ENCODE results near the gene GRIK4.

GRCh38 chr11:120710354-120711131 lies 199.0 kb downstream of the GRIK4 start:
- TF ChIP-seq, protein P1, sequence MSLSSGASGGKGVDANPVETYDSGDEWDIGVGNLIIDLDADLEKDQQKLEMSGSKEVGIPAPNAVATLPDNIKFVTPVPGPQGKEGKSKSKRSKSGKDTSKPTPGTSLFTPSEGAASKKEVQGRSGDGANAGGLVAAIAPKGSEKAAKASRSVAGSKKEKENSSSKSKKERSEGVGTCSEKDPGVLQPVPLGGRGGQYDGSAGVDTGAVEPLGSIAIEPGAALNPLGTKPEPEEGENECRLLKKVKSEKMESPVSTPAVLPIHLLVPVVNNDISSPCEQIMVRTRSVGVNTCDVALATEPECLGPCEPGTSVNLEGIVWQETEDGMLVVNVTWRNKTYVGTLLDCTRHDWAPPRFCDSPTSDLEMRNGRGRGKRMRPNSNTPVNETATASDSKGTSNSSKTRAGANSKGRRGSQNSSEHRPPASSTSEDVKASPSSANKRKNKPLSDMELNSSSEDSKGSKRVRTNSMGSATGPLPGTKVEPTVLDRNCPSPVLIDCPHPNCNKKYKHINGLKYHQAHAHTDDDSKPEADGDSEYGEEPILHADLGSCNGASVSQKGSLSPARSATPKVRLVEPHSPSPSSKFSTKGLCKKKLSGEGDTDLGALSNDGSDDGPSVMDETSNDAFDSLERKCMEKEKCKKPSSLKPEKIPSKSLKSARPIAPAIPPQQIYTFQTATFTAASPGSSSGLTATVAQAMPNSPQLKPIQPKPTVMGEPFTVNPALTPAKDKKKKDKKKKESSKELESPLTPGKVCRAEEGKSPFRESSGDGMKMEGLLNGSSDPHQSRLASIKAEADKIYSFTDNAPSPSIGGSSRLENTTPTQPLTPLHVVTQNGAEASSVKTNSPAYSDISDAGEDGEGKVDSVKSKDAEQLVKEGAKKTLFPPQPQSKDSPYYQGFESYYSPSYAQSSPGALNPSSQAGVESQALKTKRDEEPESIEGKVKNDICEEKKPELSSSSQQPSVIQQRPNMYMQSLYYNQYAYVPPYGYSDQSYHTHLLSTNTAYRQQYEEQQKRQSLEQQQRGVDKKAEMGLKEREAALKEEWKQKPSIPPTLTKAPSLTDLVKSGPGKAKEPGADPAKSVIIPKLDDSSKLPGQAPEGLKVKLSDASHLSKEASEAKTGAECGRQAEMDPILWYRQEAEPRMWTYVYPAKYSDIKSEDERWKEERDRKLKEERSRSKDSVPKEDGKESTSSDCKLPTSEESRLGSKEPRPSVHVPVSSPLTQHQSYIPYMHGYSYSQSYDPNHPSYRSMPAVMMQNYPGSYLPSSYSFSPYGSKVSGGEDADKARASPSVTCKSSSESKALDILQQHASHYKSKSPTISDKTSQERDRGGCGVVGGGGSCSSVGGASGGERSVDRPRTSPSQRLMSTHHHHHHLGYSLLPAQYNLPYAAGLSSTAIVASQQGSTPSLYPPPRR (CRISPR knock-in tag; IDR thresholded peaks at IDR 0.05; ENCODE audit: borderline replicate concordance), result no peak
- TF ChIP-seq POLR2A (conservative IDR thresholded peaks at IDR 0.05) (no peak), FOSL1 (tag; conservative IDR thresholded peaks at IDR 0.05) (no peak), MYC (IDR thresholded peaks at IDR 0.05; ENCODE audit: low read depth, low read length) (no peak), MYC (CRISPR knock-in tag; IDR thresholded peaks at IDR 0.05; ENCODE audit: borderline replicate concordance, low read depth) (no peak), KAT7 (CRISPR knock-in tag; IDR thresholded peaks at IDR 0.05; ENCODE audit: borderline replicate concordance) (no peak), CREM (IDR thresholded peaks at IDR 0.05; ENCODE audit: low read depth) (no peak), SNRNP70 (optimal IDR thresholded peaks at IDR 0.05; ENCODE audit: low read depth, low read length) (no peak)

Measured in K562 (cell line).